Measurements from ENCODE around the gene NVL.

DNA sequence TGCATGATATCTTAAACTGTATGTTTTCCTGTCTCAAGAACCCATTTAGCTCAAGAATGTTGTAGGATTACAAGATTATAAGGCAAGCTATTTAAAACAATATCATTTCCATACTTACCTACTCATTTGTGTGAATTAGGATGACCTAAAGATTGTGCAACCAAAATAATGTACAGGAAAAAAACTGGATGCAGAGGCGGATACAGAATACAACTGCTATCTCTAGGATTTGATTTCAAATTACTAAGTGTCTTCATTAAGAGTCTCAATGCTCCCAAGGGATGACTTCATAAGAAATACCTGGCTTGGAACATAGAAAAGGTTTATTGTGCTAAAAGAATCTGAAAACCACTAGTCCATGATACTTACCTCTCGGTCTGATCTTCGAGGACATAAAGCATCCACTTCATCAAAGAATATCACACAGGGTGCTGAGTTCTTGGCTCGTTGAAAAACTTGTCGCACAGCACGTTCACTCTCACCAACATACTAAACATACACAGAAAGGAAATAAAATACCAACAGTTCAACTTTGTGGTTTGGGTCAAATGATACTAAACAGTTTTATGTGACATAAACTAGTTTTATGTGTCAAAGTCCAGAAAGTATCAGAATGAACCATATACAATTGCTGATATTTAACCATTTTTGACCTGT, 54.9 kb downstream of the NVL start:
- TF ChIP-seq RAD21 (IDR thresholded peaks at IDR 0.05) (no peak), CTCF (IDR thresholded peaks at IDR 0.05; ENCODE audit: low read depth, low read length, missing input control) (no peak), JUND (IDR thresholded peaks at IDR 0.05) (no peak), SP1 (IDR thresholded peaks at IDR 0.05) (no peak), MAX (IDR thresholded peaks at IDR 0.05) (no peak), TAF1 (conservative IDR thresholded peaks at IDR 0.05) (no peak), REST (IDR thresholded peaks at IDR 0.05) (no peak), RXRA (IDR thresholded peaks at IDR 0.05) (no peak), ZBTB33 (IDR thresholded peaks at IDR 0.05) (no peak), HNF4A (conservative IDR thresholded peaks at IDR 0.05) (no peak), YY1 (IDR thresholded peaks at IDR 0.05) (no peak)
